ENCODE results near the gene IPPK. TPM values are rescaled to one million over a fixed set of nuclear protein-coding genes. Genes with fewer than 3 reads are reported as not detected.

The IPPK gene
- total RNA-seq, 4 donors from 2014 or later = 49.2 to 71.5 (median 54.4) TPM

- H3K4me3 ChIP-seq (ENCODE audit: low read depth, poor library complexity, severe bottlenecking) = no peak overlapping the region
- TF ChIP-seq POLR2A (IDR thresholded peaks at IDR 0.05) (no peak), CTCF (IDR thresholded peaks at IDR 0.05) (no peak)
- DNase-seq (ENCODE audit: low spot score in 2 of 2) = peak in 1 of 2 donors; percentile 68
- intact Hi-C loops (cut with DNase I; ENCODE audit: low total_unique reads) = no loop called here
- WGBS, 2 donors = 85 to 91% methylated on average over 15 of the region's 15 CpGs
Measured at GRCh38 chr9:92712767-92713166, 42.8 kb upstream of the IPPK start.

GRCh38 chr9:92711844-92712243 lies 41.9 kb upstream of the IPPK start:
- no peak for TF ChIP-seq POLR2A (IDR thresholded peaks at IDR 0.05)
- WGBS, 2 donors = 79% methylated on average over 6 of the region's 6 CpGs
- intact Hi-C loops (cut with DNase I; ENCODE audit: low total_unique reads) = no loop called here
- no peak for DNase-seq (ENCODE audit: low spot score in 2 of 2)
- no peak overlapping the region for H3K4me3 ChIP-seq (ENCODE audit: low read depth, poor library complexity, severe bottlenecking)

- no peak for DNase-seq (ENCODE audit: low spot score in 2 of 2)
- no peak overlapping the region for H3K4me3 ChIP-seq (ENCODE audit: low read depth, poor library complexity, severe bottlenecking)
- TF ChIP-seq POLR2A (IDR thresholded peaks at IDR 0.05) = no peak
- no peak for TF ChIP-seq CTCF (IDR thresholded peaks at IDR 0.05)
- WGBS, 2 donors = 57 to 74% methylated on average over 2 of the region's 2 CpGs
- intact Hi-C loops (cut with DNase I; ENCODE audit: low total_unique reads) = no loop called here
Measured at GRCh38 chr9:92711146-92711545, 41.2 kb upstream of the IPPK start.

GRCh38 chr9:92710368-92710767 lies 40.4 kb upstream of the IPPK start:
- no peak for DNase-seq (ENCODE audit: low spot score in 2 of 2)
- 58 to 72% methylated on average over 3 of the region's 3 CpGs for WGBS, 2 donors
- intact Hi-C loops (cut with DNase I; ENCODE audit: low total_unique reads) = no loop called here
- TF ChIP-seq POLR2A (IDR thresholded peaks at IDR 0.05) (no peak), CTCF (IDR thresholded peaks at IDR 0.05) (no peak)
- H3K4me3 ChIP-seq (ENCODE audit: low read depth, poor library complexity, severe bottlenecking) = no peak overlapping the region

GRCh38 chr9:92709954-92710353 lies 40.0 kb upstream of the IPPK start:
- no peak overlapping the region for H3K4me3 ChIP-seq (ENCODE audit: low read depth, poor library complexity, severe bottlenecking)
- intact Hi-C loops (cut with DNase I; ENCODE audit: low total_unique reads) = no loop called here
- 71 to 83% methylated on average over 3 of the region's 3 CpGs for WGBS, 2 donors
- TF ChIP-seq CTCF (IDR thresholded peaks at IDR 0.05) = no peak
- TF ChIP-seq POLR2A (IDR thresholded peaks at IDR 0.05) = no peak
- DNase-seq (ENCODE audit: low spot score in 2 of 2) = no peak

- DNase-seq (ENCODE audit: low spot score in 2 of 2) = no peak
- TF ChIP-seq CTCF (IDR thresholded peaks at IDR 0.05) (no peak), POLR2A (IDR thresholded peaks at IDR 0.05) (no peak)
- H3K4me3 ChIP-seq (ENCODE audit: low read depth, poor library complexity, severe bottlenecking) = no peak overlapping the region
- intact Hi-C loops (cut with DNase I; ENCODE audit: low total_unique reads) = no loop called here
Measured at GRCh38 chr9:92709240-92709639, 39.3 kb upstream of the IPPK start.

All from lower leg skin (tissue), 4 donors.